Islet precursor cell (in vitro differentiated cells): ENCODE data around the gene SLC47A1.
"Not testable (repeated sequence)": the region's sequence is repeated elsewhere in the genome, so short reads cannot be mapped to it uniquely, and the experiment has no call there.

Experiments
- DNase-seq: peaks from one replicate; pipeline ENCODE4 v3.0.0-alpha.2; 2018

Gene SLC47A1

GRCh38 chr17:19520641-19521040 lies 13.0 kb upstream of the SLC47A1 start:
- no peak for DNase-seq

- DNase-seq, result no peak
Observed at GRCh38 chr17:19523690-19524089, 10.0 kb upstream of the SLC47A1 start.

GRCh38 chr17:19526950-19527349 lies 6.7 kb upstream of the SLC47A1 start:
- not testable (repeated sequence) for DNase-seq

- no peak for DNase-seq
Observed at GRCh38 chr17:19531780-19532501, 1.7 kb upstream of the SLC47A1 start.

- no peak for DNase-seq
Observed at GRCh38 chr17:19533036-19533717, 477 bp upstream of the SLC47A1 start.

- no peak for DNase-seq
Observed at GRCh38 chr17:19534562-19535149, 1.0 kb downstream of the SLC47A1 start.

- DNase-seq, result peak; percentile 75
Observed at GRCh38 chr17:19537111-19537510, 3.5 kb downstream of the SLC47A1 start.

- peak; percentile 73 for DNase-seq
Observed at GRCh38 chr17:19538095-19539039, 4.7 kb downstream of the SLC47A1 start.

- no peak for DNase-seq
Observed at GRCh38 chr17:19539040-19539399, 5.4 kb downstream of the SLC47A1 start.

- DNase-seq, result no peak
Observed at GRCh38 chr17:19539841-19540311, 6.2 kb downstream of the SLC47A1 start.

- no peak for DNase-seq
Observed at GRCh38 chr17:19540706-19541370, 7.2 kb downstream of the SLC47A1 start.

GRCh38 chr17:19541445-19541844 lies 7.8 kb downstream of the SLC47A1 start:
- peak; percentile 81 for DNase-seq

GRCh38 chr17:19542247-19542646 lies 8.6 kb downstream of the SLC47A1 start:
- no peak for DNase-seq

- DNase-seq, result no peak
Observed at GRCh38 chr17:19544366-19544765, 10.7 kb downstream of the SLC47A1 start.

GRCh38 chr17:19546289-19547065 lies 12.8 kb downstream of the SLC47A1 start:
- no peak for DNase-seq

GRCh38 chr17:19549746-19550623 lies 16.3 kb downstream of the SLC47A1 start:
- DNase-seq, result no peak

GRCh38 chr17:19551165-19551564 lies 17.5 kb downstream of the SLC47A1 start:
- DNase-seq, result no peak

- DNase-seq, result no peak
Observed at GRCh38 chr17:19551591-19552148, 18.0 kb downstream of the SLC47A1 start.

GRCh38 chr17:19553036-19553435 lies 19.4 kb downstream of the SLC47A1 start:
- no peak for DNase-seq

- no peak for DNase-seq
Observed at GRCh38 chr17:19554393-19554792, 20.7 kb downstream of the SLC47A1 start.
